HFFc6 (cell line): ENCODE measurements around the gene FOXA1. TPM values are rescaled to one million over a fixed set of nuclear protein-coding genes. Genes with fewer than 3 reads are reported as not detected.

Experiments
- DNase-seq: peaks from one replicate; pipeline ENCODE4 v3.0.0-alpha.2; 2018
- H3K27ac Mint-ChIP-seq: 2 replicates; pipeline ENCODE4 v1.8.0; 2020; ENCODE audit warnings: mild to moderate bottlenecking, mixed read lengths
- H3K27me3 Mint-ChIP-seq: 2 replicates; pipeline ENCODE4 v1.8.0; 2021; ENCODE audit warnings: mild to moderate bottlenecking, moderate library complexity, mixed read lengths; ENCODE audit not compliant: insufficient read depth
- H3K36me3 Mint-ChIP-seq: 2 replicates; pipeline ENCODE4 v1.8.0; 2021; ENCODE audit warnings: low read depth, mixed read lengths
- H3K4me1 Mint-ChIP-seq: 2 replicates; pipeline ENCODE4 v1.8.0; 2020; ENCODE audit warnings: low read depth, mixed read lengths
- H3K4me3 Mint-ChIP-seq: 2 replicates; pipeline ENCODE4 v1.8.0; 2020; ENCODE audit warnings: mild to moderate bottlenecking, moderate library complexity, mixed read lengths
- H3K9me3 Mint-ChIP-seq: 2 replicates; pipeline ENCODE4 v1.8.0; 2020; ENCODE audit warnings: mild to moderate bottlenecking, mixed read lengths
- total RNA-seq, 6 experiments: library from RNA; stranded (reverse); fragmentation: NEBNext Ultra II Directional; extraction: Animal tissue kit (Norgen Biotek cat#: 25700); gene quantifications; 2 replicates in 1 of 6; 3 replicates in 5 of 6; pipeline ENCODE4 v1.2.3, GENCODE V29; 2021
- TF ChIP-seq, protein P1 (sequence below): fragments of 200-600 bp; sonication (generic); IDR thresholded peaks from 2 replicates; pipeline ENCODE4 v1.5.0; 2021; ENCODE audit warnings: antibody characterized with exemption, mild to moderate bottlenecking

The FOXA1 gene
- total RNA-seq, 6 experiments from 2014 or later: 0.36 to 7.3 (median 7.0) TPM

DNA sequence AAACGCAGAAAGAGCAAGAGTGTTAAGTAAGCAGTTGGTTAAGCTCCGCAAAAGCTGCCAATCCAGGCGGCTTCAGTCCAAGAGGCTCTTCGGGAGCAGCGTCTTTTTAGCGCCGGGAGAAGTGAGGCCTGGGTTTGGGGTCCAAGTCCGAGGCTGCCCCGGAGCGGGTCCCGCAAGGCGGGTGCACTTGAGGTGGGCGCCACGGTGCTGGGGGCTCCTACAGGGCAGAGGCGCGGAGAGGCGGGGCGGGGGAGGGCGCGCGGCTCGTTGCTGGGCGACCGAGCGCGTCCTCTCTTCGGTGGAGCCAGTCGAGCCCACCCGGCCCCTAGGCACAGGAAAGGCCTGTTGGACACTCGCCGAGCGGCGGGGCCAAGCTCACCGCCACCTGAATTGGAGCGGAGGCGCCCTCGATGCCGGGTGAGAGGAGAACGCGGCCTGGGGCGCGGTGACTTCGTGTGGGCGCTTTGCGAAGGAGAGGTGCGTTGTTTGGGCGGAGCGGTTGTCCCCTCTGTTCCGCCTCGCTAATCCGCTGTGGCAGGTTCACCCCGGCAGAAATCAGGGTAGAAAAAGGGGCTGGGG lies 16.0 kb upstream of the FOXA1 start:
- TF ChIP-seq, protein P1, sequence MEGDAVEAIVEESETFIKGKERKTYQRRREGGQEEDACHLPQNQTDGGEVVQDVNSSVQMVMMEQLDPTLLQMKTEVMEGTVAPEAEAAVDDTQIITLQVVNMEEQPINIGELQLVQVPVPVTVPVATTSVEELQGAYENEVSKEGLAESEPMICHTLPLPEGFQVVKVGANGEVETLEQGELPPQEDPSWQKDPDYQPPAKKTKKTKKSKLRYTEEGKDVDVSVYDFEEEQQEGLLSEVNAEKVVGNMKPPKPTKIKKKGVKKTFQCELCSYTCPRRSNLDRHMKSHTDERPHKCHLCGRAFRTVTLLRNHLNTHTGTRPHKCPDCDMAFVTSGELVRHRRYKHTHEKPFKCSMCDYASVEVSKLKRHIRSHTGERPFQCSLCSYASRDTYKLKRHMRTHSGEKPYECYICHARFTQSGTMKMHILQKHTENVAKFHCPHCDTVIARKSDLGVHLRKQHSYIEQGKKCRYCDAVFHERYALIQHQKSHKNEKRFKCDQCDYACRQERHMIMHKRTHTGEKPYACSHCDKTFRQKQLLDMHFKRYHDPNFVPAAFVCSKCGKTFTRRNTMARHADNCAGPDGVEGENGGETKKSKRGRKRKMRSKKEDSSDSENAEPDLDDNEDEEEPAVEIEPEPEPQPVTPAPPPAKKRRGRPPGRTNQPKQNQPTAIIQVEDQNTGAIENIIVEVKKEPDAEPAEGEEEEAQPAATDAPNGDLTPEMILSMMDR: no peak
- H3K9me3 Mint-ChIP-seq: peaks cover 38% of the 10 kb centered on the region
- H3K4me3 Mint-ChIP-seq: no peak overlapping the region
- H3K36me3 Mint-ChIP-seq: peaks cover 36% of the 10 kb centered on the region
- peaks cover 19% of the 10 kb centered on the region for H3K27me3 Mint-ChIP-seq
- no peak for DNase-seq
- H3K27ac Mint-ChIP-seq: no peak overlapping the region
- H3K4me1 Mint-ChIP-seq: no peaks in the 10 kb centered on the region

DNA sequence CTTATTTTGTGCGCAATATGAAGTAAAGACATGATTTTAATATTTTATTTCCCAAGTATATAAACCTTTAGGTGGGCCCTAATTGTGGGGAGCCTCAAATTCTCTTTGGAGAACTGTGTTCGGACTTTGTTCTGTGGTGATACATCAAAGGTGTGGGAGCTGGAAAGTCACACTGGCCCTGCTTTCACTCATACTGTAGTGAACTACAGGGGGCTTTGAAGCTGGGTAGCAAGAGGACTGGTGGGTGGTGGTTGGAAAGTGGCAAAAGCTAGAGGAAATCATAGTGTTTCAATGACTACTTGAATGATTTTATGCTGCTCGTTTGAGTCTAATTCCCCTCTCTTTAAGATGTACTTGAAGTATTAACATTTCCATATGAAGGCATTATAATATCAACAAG lies 13.6 kb upstream of the FOXA1 start:
- no peak overlapping the region for H3K27ac Mint-ChIP-seq
- peaks cover 21% of the 10 kb centered on the region for H3K36me3 Mint-ChIP-seq

DNA sequence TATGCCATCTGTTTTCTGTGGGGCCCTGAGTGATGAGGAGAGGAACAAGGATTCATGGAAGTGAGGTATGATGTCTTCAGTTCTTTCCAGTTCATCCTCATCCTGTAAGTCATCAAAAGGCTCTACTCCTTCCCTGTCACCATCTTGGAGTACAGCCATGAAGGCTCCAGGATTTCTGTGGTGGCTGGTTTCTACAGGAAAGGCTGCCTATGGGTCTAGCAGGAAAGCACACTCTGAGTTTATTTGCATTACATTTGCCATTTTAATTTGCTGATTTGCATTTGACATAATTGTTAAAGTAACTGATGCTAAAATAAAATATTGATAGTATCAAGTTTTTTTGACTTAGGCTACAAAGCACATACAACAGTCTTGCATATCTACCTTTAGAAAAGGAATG lies 11.6 kb upstream of the FOXA1 start:
- no peak overlapping the region for H3K4me3 Mint-ChIP-seq
- peaks cover 52% of the 10 kb centered on the region for H3K27me3 Mint-ChIP-seq
- no peak overlapping the region for H3K27ac Mint-ChIP-seq
- H3K4me1 Mint-ChIP-seq: no peaks in the 10 kb centered on the region
- peaks cover 3% of the 10 kb centered on the region for H3K9me3 Mint-ChIP-seq
- peaks cover 10% of the 10 kb centered on the region for H3K36me3 Mint-ChIP-seq
- DNase-seq: no peak
- TF ChIP-seq, protein P1: no peak

More for the DNA sequence above, 13.6 kb upstream of the FOXA1 start:
- Mint-ChIP-seq H3K4me3 (no peak overlapping the region), H3K9me3 (peaks cover 16% of the 10 kb centered on the region), H3K4me1 (no peaks in the 10 kb centered on the region), H3K27me3 (peaks cover 37% of the 10 kb centered on the region)
- TF ChIP-seq, protein P1: no peak
- DNase-seq: no peak

DNA sequence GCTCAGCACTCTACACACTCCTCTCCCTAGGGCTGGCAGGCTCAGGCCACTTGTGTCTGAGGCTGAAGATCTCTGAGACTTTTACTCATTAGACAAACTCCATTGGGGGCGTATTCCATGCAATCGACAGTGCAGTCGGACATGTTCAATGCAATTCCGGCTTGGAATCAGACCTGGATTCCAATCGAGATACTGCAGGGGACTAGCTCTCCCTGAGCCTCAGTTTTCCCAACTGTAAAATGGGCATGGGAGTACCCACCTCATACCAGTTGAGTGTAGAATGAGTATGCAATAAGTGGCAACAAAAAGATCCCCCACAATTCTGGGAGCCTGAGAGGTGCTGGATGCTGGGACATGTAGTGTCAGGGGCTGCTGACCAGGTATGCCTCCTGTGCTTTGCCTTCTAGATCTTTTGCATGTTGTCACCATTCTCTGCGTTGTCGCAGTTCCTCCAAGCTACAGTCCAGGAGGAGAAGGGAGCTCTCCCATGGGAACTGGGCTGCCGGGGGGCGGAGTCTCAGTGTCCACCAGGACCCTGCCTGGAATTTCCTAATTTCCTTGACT lies 8.7 kb upstream of the FOXA1 start:
- Mint-ChIP-seq H3K27ac (no peak overlapping the region), H3K4me1 (peaks cover 19% of the 10 kb centered on the region), H3K36me3 (peaks cover 4% of the 10 kb centered on the region), H3K4me3 (no peak overlapping the region), H3K9me3 (no peaks in the 10 kb centered on the region), H3K27me3 (peaks cover 68% of the 10 kb centered on the region)
- no peak for DNase-seq
- TF ChIP-seq, protein P1: no peak

DNA sequence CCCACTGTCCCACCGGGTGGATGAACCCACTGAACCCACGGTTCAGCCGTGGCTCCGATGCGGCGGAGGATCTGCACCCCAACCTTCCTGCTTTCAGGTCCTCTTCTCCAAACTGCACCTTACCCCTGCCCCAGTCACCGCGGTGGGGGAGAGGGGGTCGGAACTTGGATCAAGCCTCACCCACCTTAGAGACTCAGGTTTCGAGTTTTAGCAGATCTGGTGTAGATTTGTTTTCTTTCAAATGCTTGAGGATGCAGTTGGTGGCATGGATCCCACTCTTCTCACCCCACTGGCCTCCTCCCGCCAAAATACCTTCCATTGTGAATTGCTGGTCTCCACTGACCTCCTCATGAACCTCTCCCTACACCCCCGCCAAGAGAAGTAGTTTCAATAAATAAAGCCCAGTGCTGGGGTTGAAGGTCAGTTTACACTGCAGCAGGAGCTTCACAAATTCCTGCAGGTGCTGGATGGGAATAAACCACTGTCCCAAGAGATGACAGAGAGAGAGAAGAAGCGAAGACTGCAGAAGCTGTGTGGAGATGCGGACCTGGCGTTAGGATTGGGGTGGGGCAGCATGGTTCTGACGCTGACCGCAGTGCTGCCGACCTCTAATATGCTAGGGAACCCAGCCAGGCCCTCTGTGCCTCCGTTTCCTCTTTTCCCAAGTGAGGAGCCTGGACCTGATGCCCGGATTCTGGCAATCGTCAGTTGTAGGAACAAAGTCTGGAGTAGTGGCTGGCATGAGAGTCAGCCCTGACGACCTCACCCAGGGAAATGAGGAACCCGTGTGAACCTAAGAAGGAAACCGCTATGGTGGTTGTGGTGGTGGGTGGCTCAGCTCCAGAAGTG lies 7.8 kb upstream of the FOXA1 start:
- Mint-ChIP-seq H3K4me1 (peaks cover 19% of the 10 kb centered on the region), H3K9me3 (no peaks in the 10 kb centered on the region), H3K27me3 (peaks cover 72% of the 10 kb centered on the region), H3K27ac (no peak overlapping the region), H3K36me3 (peaks cover 4% of the 10 kb centered on the region), H3K4me3 (no peak overlapping the region)
- DNase-seq: no peak
- TF ChIP-seq, protein P1: no peak
